Left lung (tissue), 10 donors: ENCODE measurements around the gene LYSMD3. TPM values are rescaled to one million over a fixed set of nuclear protein-coding genes. Genes with fewer than 3 reads are reported as not detected.

Experiments
- ATAC-seq: fragments of 200-7000 bp; cut with Tn5 transposase; one replicate; pipeline ENCODE4 v1.9.1; 2020; ENCODE audit warnings: moderate library complexity
- DNase-seq, 4 donors: peaks; one replicate each; pipeline ENCODE4 v3.0.0-alpha.2; 2013 to 2020
- H3K27ac ChIP-seq, 2 donors: fragments of 200-600 bp; sonication (generic) in 1 of 2; one replicate each; pipeline versions ENCODE4 v1.5.0 to v1.8.0; 2020 to 2021
- H3K27me3 ChIP-seq, 2 donors: fragments of 200-600 bp; sonication (generic) in 1 of 2; one replicate each; pipeline versions ENCODE4 v1.5.0 to v1.8.0; 2020 to 2021
- H3K36me3 ChIP-seq, 2 donors: fragments of 200-600 bp; sonication (generic) in 1 of 2; one replicate each; pipeline versions ENCODE4 v1.5.0 to v1.8.0; 2020 to 2021
- H3K4me1 ChIP-seq, 2 donors: fragments of 200-600 bp; one replicate each; pipeline ENCODE4 v1.8.0; 2021
- H3K4me3 ChIP-seq, 2 donors: fragments of 200-600 bp; sonication (generic) in 1 of 2; one replicate each; pipeline versions ENCODE4 v1.5.0 to v1.8.0; 2020 to 2021; ENCODE audit warnings: mild to moderate bottlenecking in 1 of 2
- H3K9me3 ChIP-seq, 2 donors: fragments of 200-600 bp; sonication (generic) in 1 of 2; one replicate each; pipeline versions ENCODE4 v1.5.0 to v1.8.0; 2020 to 2021
- CTCF ChIP-seq, 2 donors: fragments of 200-600 bp; sonication (generic) in 1 of 2; IDR thresholded peaks; one replicate each; pipeline versions ENCODE4 v1.5.0 to v1.8.0; 2021; ENCODE audit warnings: antibody characterized with exemption in 2 of 2
- intact Hi-C, 2 donors: fragments of 100-400 bp; cut with DNase I; formaldehyde crosslinking; loops; one replicate each; pipeline versions ENCODE4 v1.11.2 to v1.14.2; 2022
- polyA plus RNA-seq, 6 donors: library from polyadenylated mRNA; unstranded; fragments of 120-200 nt; gene quantifications; one replicate each; pipeline ENCODE4 v1.2.1, GENCODE V29; 2013; ENCODE audit not compliant: insufficient read length in 6 of 6
- total RNA-seq, 2 donors: library from RNA; stranded (reverse); fragmentation: NEBNext Ultra II Directional; extraction: Animal tissue kit (Norgen Biotek cat#: 25700); gene quantifications; one replicate each; pipeline ENCODE4 v1.2.1, GENCODE V29; 2021
- donor health status: DM: no; HTN: yes; CAD: no.
- donor health status: DM: no; HTN: no; CAD: no.

Gene LYSMD3
- total and polyA plus RNA-seq, 8 donors = 24.6 to 31.3 (median 29.9) TPM

- H3K27ac ChIP-seq = no peak overlapping the region
- no peak for TF ChIP-seq CTCF (IDR thresholded peaks at IDR 0.05)
- peaks cover 0 to 3% of the 10 kb centered on the region in 2 donors for H3K4me1 ChIP-seq
- H3K4me3 ChIP-seq = no peak overlapping the region
- peaks cover 0 to 7% of the 10 kb centered on the region in 2 donors for H3K27me3 ChIP-seq
- H3K36me3 ChIP-seq = no peaks in the 10 kb centered on the region
- no peaks in the 10 kb centered on the region for H3K9me3 ChIP-seq
- intact Hi-C loops = no loop called here
- no peak for ATAC-seq
- DNase-seq = no peak
These were observed 16.1 kb upstream of the LYSMD3 start for GRCh38 chr5:90545511-90545910.

- Histone ChIP-seq H3K36me3 (no peaks in the 10 kb centered on the region), H3K9me3 (no peaks in the 10 kb centered on the region), H3K4me3 (no peak overlapping the region), H3K4me1 (no peaks in the 10 kb centered on the region), H3K27ac (no peak overlapping the region), H3K27me3 (no peaks in the 10 kb centered on the region)
- DNase-seq (no peak), ATAC-seq (no peak)
- intact Hi-C loops = no loop called here
- no peak for TF ChIP-seq CTCF (IDR thresholded peaks at IDR 0.05)
These were observed 13.6 kb upstream of the LYSMD3 start for GRCh38 chr5:90542827-90543519.

GRCh38 chr5:90534922-90535321, 5.5 kb upstream of the LYSMD3 start:
- no peak for TF ChIP-seq CTCF (IDR thresholded peaks at IDR 0.05)
- H3K9me3 ChIP-seq = no peaks in the 10 kb centered on the region
- no peaks in the 10 kb centered on the region for H3K36me3 ChIP-seq
- H3K27me3 ChIP-seq = peaks cover 0 to 4% of the 10 kb centered on the region in 2 donors
- no peak overlapping the region for H3K27ac ChIP-seq
- DNase-seq (no peak), ATAC-seq (no peak)
- intact Hi-C loops = loop anchor here in 1 of 2 donors (10.0 kb wide), 1 partner anchor 100 kb away; no protein-coding TSS in a partner anchor
- H3K4me1 ChIP-seq = peaks cover 0 to 11% of the 10 kb centered on the region in 2 donors
- no peak overlapping the region for H3K4me3 ChIP-seq

- TF ChIP-seq CTCF (IDR thresholded peaks at IDR 0.05) = no peak
- Histone ChIP-seq H3K36me3 (no peaks in the 10 kb centered on the region), H3K27me3 (peaks cover 0 to 4% of the 10 kb centered on the region in 2 donors), H3K9me3 (no peaks in the 10 kb centered on the region), H3K4me3 (no peak overlapping the region), H3K4me1 (peaks cover 0 to 13% of the 10 kb centered on the region in 2 donors), H3K27ac (no peak overlapping the region)
- no peak for DNase-seq
- intact Hi-C loops = loop anchor here in 1 of 2 donors (10.0 kb wide), 1 partner anchor 99 kb away; no protein-coding TSS in a partner anchor
- ATAC-seq = no peak
These were observed 4.4 kb upstream of the LYSMD3 start for GRCh38 chr5:90533794-90534193.

GRCh38 chr5:90530736-90531487, 1.5 kb upstream of the LYSMD3 start:
- ATAC-seq (no peak), DNase-seq (peak in 1 of 4 donors; percentile 13)
- TF ChIP-seq CTCF (IDR thresholded peaks at IDR 0.05) = no peak
- no peaks in the 10 kb centered on the region for H3K36me3 ChIP-seq
- H3K4me3 ChIP-seq = no peak overlapping the region
- intact Hi-C loops = loop anchor here in 1 of 2 donors (10.0 kb wide), 1 partner anchor 96 kb away; no protein-coding TSS in a partner anchor
- peaks cover 0 to 4% of the 10 kb centered on the region in 2 donors for H3K27me3 ChIP-seq
- H3K27ac ChIP-seq = no peak overlapping the region
- H3K4me1 ChIP-seq = peaks cover 8 to 41% of the 10 kb centered on the region in 2 donors
- H3K9me3 ChIP-seq = no peaks in the 10 kb centered on the region
